Activated CD4-positive, alpha-beta T cell treated with anti-CD3 and anti-CD28 coated beads for 4 hours (primary cell): ENCODE data around the gene STXBP3.
"Not testable (repeated sequence)": the region's sequence is repeated elsewhere in the genome, so short reads cannot be mapped to it uniquely, and the experiment has no call there.

Experiments
- DNase-seq, 2 donors: peaks; one replicate each; pipeline ENCODE4 v3.0.0-alpha.2; 2020

The STXBP3 gene

GRCh38 chr1:108732398-108732797 lies 14.1 kb upstream of the STXBP3 start:
- DNase-seq = no peak

- DNase-seq = no peak
Observed at GRCh38 chr1:108734171-108734865, 12.2 kb upstream of the STXBP3 start.

- DNase-seq = no peak
Observed at GRCh38 chr1:108742253-108742652, 4.2 kb upstream of the STXBP3 start.

- no peak for DNase-seq
Observed at GRCh38 chr1:108745980-108746381, 493 bp upstream of the STXBP3 start.

- peak; percentile 16 for DNase-seq
Observed at GRCh38 chr1:108747171-108747850, 837 bp downstream of the STXBP3 start.

- DNase-seq = no peak
Observed at GRCh38 chr1:108747898-108748297, 1.4 kb downstream of the STXBP3 start.

- no peak for DNase-seq
Observed at GRCh38 chr1:108749081-108749480, 2.6 kb downstream of the STXBP3 start.

GRCh38 chr1:108750476-108751181 lies 4.2 kb downstream of the STXBP3 start:
- no peak for DNase-seq

GRCh38 chr1:108753363-108753762 lies 6.9 kb downstream of the STXBP3 start:
- DNase-seq = no peak

- no peak for DNase-seq
Observed at GRCh38 chr1:108758796-108759195, 12.3 kb downstream of the STXBP3 start.

GRCh38 chr1:108767115-108767514 lies 20.6 kb downstream of the STXBP3 start:
- no peak for DNase-seq

GRCh38 chr1:108767708-108768107 lies 21.2 kb downstream of the STXBP3 start:
- no peak for DNase-seq

GRCh38 chr1:108777839-108778238 lies 31.4 kb downstream of the STXBP3 start:
- DNase-seq = no peak

GRCh38 chr1:108779455-108779854 lies 33.0 kb downstream of the STXBP3 start:
- no peak for DNase-seq

GRCh38 chr1:108780937-108781574 lies 34.6 kb downstream of the STXBP3 start:
- DNase-seq = no peak

GRCh38 chr1:108781575-108781944 lies 35.1 kb downstream of the STXBP3 start:
- not testable (repeated sequence) for DNase-seq

- DNase-seq = no peak
Observed at GRCh38 chr1:108785264-108785663, 38.8 kb downstream of the STXBP3 start.

- DNase-seq = no peak
Observed at GRCh38 chr1:108785880-108786279, 39.4 kb downstream of the STXBP3 start.

- DNase-seq = no peak
Observed at GRCh38 chr1:108791790-108792189, 45.3 kb downstream of the STXBP3 start.

GRCh38 chr1:108792420-108792819 lies 45.9 kb downstream of the STXBP3 start:
- no peak for DNase-seq

- DNase-seq = no peak
Observed at GRCh38 chr1:108799001-108799400, 52.5 kb downstream of the STXBP3 start.

GRCh38 chr1:108801101-108801500 lies 54.6 kb downstream of the STXBP3 start:
- DNase-seq = no peak

- DNase-seq = no peak
Observed at GRCh38 chr1:108803548-108803947, 57.1 kb downstream of the STXBP3 start.

GRCh38 chr1:108808438-108808837 lies 62.0 kb downstream of the STXBP3 start:
- no peak for DNase-seq
